Stimulated activated CD4-positive, alpha-beta T cell treated with anti-CD3 and anti-CD28 coated beads, Interleukin-15, amount 100 ng/mL, for 48 hours (primary cell): ENCODE measurements around the gene NAA10.
A peak's percentile ranks its signal among the peaks of the same experiment; 100 is the strongest.
"Not testable (repeated sequence)": the region's sequence is repeated elsewhere in the genome, so short reads cannot be mapped to it uniquely, and the experiment has no call there.

ENCODE experiments used
- DNase-seq, 2 donors: peaks; one replicate each; pipeline ENCODE4 v3.0.0-alpha.2; 2020; ENCODE audit warnings: low read depth in 2 of 2

The NAA10 gene

DNA sequence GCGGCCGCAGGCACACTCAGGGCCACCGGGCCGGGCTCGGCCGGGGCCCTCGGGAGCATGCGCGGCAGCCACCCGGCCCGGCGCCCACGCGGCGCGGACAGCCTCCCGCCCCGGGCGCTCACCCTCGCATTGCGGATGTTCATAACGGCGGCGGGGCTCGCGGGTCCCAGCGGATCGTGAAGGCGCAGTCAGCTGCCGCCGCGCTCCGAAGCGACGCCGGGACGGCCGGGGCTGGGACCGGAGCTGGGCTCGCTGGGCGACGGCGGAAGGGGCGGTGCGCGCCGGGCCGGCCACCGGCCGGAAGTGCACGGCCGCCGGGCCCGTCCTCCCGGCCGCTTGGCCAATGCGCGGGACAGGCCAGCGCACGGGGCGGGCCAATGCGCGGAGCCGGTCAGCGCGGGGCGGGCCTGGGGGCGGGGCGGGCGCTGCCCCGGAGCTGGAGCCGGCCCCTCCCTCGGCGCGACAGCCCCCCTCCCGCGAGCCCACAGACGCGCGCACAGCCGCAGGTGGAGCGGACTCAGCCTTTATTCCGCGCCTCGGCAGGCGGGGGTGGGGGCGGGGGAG is at the start of gene NAA10:
Gene NAA10, minus strand, starts transcription at position 276 of the 564 bp plus-strand sequence. Its CDS starts 133 bp downstream, at position 143.
- no peak for DNase-seq

DNA sequence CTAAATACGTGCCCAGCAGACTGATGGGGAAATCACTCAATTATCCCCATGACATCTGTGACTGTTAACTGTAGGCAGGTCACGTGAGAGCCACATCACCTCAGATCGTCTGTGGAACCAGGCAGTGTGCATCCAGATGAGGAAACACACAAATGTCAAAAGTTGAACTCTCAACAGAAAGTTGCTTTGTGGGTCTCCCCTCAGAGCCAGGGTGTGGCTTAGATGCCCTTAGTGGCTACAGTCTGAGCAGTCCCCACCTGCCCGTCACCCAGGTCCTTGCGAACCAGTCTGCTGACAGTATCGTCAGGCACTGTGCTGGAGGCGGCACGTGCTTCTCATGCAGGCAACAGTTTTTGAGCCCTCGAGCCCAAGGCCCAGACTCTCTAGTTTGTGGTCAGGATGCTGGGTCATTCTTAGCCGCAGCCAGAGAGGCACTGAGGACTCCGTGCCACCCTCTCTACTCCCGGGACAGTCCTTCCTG is 48.5 kb upstream of the NAA10 start:
- DNase-seq, result no peak

DNA sequence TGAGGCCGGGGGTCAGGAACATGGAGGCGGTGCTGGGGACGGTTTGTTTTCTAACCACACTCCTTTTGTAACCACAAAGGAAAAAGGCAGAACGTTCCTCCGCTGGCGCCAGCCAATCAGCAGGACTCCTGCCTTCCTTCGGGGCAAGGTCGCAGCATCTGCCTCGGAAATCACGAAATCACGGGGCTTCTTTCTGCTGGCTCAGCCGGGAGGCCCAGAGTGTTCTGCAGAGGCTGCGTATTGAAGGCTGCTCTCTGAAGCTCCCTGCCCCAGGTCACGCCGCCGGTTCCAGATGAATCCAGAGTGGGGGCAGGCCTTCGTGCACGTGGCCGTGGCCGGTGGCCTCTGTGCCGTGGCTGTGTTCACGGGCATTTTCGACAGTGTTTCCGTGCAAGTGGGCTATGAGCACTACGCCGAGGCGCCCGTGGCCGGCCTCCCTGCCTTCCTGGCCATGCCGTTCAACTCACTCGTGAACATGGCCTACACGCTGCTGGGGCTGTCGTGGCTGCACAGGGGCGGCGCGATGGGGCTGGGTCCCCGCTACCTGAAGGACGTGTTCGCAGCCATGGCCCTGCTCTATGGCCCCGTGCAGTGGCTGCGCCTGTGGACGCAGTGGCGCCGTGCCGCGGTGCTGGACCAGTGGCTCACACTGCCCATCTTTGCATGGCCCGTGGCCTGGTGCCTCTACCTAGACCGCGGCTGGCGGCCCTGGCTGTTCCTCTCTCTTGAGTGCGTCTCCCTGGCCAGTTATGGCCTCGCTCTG is 47.1 kb upstream of the NAA10 start:
- DNase-seq, result peak in 1 of 2 donors; percentile 64

DNA sequence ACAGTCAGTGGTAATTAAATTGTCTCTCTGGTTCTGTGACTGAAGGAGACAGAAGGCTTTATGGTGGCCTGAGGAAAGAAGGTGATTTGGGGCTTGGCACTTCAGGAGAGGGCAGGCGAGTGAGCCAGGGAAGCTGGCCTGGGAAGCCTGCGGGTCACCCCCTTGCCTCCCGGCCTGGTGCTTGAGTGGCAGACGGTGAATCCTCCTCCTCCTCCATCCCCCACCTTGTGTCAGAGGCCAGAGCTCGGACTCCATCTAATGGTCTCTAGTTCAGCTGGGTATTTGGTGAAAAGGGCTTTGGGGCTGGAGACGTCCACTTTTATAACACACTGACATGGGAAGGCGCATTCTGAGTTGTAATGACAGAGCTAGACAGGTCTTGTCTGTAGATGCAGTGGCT is 46.4 kb upstream of the NAA10 start:
- DNase-seq, result no peak

DNA sequence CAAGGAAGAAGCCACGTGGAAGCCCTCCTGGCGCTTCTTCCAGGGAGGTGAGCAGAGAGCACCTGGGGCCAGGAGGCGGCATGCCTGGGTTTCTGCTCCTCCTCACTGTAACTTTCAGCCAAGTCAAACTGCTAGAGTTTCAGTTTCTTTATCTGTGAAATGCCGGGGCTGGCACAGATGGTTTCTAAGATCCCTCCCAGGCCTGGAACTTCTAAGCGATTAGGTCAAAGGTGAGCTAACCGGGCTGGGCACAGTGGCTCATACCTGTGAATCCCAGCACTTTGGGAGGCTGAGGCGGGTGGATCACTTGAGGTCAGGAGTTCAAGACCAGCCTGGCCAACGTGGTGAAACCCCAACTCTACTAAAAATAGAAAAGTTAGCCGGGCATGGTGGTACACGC is 45.6 kb upstream of the NAA10 start:
- not testable (repeated sequence) for DNase-seq

DNA sequence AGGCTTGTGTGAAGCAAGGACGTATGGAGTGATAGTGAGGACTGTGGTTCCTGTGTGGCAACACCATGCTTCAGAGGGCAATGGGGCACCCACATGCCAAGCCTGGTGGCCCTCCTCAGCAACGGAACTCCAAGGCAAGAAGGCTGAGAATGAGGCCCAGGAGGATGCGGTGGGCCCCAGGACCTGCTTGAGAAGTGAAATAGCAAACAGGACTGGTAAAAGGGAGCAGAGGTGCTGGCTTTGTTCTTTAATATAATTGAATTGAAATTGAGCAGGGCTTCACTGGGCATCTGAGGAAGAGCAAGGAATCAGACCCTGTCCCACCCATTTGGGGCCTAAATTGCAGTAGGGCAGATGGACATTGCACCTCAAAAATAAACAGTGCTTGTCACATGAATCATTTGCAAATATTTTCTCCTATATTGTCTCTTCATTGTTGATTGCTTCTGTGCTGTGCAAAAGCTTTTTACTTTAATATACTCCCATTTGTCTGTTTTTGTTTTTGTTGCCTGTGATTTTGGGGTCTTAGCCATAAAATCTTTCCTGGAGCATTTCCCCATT is 40.0 kb upstream of the NAA10 start:
- DNase-seq, result no peak

DNA sequence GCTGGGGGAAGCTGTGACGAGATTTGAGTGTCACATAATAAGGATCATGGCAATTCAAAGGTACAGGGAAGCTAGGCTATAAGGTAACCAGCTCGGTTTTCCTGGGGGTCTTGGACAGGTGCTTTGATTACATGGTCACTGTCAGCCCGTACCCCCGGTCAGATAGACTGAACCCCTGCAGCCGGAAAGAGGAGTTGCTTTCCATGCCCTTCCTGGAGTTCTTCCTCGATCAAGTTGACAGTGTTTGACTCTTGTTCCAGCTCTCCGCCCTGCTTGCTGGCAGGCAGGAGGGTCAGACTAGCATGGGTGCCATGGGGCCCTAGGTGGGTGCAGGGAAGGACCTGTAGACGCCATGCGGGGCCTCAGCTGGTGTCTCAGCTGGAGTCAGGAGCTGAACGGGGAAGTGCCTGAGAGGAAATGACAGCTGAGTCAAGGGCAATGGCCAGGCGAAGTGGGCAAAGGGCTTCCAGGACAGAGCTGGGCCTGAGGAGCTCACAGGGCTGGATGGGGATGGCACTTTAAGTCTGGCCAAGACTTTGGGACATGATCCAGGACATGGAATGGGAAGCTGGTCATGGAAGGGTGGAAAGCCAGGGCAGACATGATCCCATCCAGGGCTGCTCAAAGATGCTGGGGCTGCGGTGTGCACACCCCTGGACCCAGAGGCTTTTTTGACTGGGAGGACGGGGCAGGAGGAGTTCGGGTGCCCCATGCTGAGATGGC is 39.3 kb upstream of the NAA10 start:
- no peak for DNase-seq

DNA sequence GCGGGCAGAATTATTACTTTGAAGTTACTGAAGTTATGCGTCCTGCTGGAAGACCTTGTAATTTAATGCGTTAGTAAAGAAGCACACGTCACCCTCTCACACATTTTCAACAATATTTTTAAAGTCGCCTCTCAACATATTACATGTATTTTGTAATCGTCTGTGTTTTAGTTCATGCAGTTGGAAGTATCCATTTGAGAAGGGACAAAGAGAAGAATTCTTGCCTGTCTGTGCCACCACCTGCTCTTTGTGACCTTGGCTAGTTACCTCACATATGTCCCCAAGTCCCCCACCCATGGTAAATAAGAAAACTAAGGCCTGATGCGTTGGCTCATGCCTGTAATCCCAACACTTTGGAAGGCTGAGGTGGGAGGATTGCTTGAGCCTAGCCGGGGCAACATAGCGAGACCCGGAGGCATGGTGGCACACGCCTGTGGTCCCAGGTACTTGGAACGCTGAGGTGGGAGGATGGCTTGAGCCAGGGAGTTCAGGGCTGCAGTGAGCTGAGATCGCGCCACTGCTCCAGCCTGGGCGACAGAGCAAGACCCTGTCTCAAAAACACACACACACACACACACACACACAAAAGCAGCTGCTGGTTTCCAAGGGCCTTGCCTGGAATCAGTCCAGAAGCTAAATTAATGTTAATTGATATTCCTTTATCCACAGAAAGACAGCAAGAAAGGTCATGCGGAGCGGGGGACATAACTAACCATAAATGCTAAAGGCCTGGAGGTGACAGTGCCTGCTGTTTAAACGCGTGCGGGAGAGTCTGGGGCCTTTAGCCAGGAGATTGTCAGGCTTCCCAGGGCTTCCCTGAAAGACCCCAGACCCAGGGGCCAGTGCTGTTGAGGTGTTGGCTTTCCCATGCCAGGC is 38.5 kb upstream of the NAA10 start:
- no peak for DNase-seq

DNA sequence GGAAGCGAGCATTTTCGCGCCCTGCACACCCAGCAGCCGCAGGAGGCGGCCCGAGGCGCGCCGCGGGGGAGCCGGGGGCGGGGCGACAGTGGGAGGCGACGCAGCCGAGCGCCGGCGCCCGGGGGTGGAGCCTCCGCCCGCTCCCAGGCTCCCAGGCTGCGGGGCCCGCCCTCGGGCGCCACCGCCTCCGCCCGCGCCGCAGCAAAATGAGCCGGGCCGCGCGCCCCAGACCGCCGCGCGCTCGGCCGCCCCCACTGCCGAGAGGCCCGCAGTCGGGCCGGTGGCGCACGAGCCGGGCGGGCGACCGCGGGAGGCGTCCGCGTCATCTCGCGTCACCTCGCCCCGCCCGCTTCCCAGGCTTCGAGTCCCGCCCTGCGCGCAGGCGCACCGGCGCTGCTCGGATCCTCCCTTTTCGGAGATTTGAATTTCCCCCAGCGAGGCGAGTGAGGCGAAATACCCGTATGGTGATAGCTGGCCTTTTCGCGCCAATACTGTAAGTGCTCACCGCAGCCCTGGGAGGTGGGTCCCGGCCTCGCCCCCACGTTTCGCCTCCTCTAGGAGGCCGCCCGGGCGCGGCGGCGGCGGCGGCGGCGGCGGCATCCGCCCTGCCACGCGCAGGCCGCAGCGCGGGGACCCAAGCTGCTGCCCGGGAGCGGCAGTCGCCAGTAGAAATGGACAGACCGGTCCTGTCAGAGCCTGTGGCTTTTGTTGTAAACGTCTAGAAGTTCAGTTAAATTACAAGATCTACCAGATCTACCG is 37.7 kb upstream of the NAA10 start, which contains the start of gene TMEM187:
Gene TMEM187, plus strand, starts transcription at position 387 of the 759 bp plus-strand sequence. CDS start 9,309 bp downstream, outside the sequence.
- peak; percentile 78 to 86 for DNase-seq

DNA sequence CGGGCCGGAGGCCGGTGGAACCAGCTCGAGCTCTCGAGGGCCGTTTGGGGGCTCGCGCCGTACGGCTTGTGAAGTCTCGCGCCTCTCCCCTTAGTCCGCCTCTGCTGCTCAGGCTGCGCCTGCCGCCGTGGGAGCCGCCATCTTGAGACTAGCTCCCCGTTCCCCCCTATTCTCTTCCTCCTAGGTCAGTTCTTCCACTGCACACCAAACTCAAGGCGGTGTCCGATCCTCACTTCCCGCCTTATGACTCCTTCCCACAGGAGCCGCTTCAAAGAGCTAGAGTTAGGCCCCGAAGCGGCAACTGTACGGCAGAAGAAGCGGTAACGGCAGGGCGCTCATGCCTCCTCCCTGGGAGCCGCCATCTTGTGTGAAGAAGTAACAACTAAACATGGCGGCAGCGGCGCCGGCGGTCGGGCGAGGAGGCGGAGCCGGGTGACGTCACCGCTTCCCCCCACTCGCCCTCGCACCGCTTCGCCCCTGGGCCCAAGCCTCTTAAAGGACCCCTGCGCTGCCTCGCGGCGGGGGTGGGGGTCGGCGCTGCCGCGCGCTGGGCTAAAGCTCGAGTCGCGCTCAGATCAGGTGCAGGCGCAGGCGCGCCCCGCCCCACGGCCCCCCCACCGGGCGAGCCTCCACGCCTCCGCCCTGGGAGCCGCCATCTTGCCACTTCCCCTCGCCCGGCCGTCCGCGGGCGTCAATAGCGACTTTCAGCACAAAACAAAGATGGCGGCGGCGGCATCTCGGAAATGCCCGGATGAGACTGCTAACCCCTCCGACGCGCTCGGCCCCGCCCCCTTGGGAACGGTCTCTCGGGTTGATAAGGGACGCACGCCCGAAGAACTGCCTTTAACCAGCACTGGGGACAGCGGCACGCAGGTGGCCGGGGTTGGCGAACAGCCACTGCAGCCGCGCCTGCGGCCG is 36.9 kb upstream of the NAA10 start, which contains the start of gene HCFC1:
Gene HCFC1, minus strand, starts transcription at position 369 of the 918 bp plus-strand sequence. CDS start 978 bp downstream, outside the sequence.
- DNase-seq, result peak; percentile 84 to 93

DNA sequence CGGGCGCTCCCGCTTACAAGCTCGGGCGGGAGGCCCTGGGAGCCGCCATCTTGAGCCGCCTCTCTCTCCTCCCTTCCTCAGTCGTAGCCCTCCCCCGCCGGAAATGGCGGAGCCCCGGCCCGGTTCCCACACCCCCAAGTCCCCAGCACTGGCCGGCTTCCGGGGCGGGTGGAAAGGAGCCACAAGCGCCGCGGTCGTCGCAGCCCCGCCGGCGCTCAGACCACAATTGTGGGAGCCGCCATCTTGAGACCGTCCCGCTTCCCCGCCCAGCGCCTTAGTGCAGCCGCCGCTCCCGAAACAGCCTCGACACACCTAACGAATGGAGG is 36.2 kb upstream of the NAA10 start:
- peak; percentile 78 to 93 for DNase-seq

DNA sequence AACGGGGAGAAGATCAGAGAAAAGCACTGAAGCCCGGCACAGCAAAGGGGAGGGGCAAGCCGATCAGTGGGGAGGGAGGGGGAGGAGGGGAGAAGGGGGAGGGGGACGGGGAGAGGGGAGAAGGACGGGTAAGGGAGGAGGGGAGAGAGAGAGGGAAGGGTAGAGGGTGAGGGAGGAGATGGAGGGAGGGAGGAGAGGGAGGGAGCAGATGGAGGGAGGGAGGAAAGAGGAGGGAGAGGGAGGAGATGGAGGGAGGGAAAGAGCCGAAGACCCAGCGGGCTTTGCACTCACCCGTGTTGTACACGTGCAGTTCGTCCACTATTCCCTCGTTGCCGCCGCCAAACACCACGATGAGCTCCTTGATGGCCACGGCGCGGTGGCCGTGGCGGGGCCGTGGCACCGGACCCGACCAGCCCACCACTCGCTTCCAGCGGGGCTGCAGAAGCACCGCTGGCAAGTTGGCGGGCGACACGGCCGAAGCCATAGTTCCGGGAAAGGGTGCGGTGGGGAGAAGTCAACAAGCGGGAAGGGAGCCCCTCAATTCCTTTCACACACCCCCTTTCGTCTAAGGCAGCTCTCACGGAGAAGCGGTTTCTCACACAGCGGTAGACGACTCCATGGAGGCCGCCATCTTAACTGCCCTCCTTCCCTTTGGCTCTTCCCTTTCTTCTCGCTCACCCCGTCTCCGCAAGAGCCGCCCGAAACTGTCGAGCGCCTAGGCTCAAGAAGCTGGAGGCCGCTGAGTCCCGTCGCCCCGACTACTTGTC is 35.7 kb upstream of the NAA10 start:
- DNase-seq, result no peak

DNA sequence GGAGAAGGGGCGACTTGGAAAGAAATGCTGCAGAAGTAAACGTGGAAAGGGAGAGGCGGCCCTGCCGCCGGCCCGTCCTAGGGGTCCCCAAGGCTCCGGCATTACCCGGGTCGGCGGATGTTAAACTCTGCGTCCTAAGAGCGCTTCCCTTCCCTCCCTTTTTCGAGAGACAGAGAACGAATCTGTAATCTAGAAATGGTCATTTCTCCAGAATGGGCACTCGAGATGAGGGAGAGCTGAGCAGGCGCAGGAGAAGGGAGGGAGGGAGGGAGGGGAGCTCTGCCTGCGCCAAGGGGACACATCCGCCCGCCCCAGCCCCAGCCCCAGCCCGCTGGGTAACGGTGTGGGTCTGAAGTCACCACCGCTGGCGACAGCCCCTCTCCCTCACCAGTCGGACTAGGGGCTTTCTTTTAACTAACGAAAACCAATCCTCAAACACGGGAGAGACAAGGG is 35.1 kb upstream of the NAA10 start:
- no peak for DNase-seq

DNA sequence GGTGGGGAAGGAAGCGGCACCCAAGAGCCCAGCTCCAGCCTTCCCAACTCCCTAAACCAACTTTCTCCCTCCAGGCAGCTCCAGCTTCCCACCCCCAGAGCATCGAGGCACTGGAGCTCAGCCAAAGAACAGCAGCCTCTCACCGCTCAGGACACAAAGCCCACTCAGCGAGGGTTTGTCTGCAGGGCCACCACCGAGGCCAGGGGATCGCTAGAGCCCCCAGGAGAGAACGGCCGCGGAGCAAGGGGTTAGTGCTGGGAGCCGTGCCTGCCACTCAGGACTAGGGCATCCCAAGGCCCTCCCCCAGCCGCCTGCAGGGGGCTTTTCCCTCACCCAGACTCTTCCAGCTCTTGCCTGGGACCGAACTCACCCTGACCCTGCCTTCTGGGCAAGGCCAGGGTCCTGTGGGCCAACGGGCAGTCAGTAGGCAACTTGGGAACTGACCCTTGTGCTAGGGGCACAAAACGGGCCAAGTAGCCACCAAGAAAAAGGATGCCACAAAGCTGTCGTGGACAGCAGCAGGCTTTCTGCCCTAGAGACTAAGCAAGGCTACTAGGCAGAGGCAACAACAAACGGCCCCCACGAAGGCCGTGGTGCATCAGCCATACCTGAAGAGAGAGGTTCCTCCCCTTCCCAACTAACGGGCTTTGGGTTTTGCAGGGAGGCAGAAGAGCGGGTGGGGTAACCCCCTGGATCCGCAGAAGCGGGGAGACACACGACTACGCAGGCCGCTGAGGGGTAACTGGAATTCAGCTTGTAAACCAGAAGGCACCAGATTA is 34.5 kb upstream of the NAA10 start:
- DNase-seq, result no peak

DNA sequence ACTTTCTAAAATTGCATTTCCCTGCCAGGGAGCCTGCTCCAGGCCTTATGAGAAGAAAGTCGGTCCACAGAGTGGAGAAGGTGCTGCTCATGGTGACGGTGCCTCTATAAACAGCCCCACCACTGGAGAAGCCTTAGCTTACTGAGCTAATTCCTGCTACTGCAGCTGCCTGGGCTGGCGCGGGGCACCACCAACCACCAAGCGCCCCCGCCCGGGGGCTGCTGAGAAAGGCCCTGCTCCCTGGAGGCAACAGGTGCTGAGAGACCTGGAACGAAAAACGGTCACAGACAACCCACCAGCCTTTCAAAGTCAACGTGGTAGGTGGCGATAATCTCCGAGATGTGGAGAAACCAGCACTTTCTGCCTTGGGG is 33.9 kb upstream of the NAA10 start:
- DNase-seq, result no peak

DNA sequence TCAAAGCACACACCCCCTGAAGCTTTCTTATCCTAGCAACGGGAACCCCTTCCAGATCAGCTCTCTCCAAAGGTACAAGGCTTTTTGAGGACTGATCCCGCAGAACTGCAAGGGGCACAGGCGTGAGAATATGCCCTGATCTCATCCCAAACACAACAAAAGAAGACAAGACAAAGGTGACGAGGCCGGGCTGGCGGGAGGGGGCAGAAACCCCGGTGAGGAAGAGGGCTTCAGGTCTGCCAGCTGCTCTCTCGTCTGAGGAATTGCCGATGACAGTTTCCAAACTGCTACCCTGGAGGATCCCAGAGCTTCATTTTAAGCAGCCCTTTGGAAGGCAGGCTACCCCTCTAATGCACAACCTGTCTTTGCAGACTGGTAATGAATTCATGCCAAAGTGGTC is 33.4 kb upstream of the NAA10 start:
- no peak for DNase-seq

DNA sequence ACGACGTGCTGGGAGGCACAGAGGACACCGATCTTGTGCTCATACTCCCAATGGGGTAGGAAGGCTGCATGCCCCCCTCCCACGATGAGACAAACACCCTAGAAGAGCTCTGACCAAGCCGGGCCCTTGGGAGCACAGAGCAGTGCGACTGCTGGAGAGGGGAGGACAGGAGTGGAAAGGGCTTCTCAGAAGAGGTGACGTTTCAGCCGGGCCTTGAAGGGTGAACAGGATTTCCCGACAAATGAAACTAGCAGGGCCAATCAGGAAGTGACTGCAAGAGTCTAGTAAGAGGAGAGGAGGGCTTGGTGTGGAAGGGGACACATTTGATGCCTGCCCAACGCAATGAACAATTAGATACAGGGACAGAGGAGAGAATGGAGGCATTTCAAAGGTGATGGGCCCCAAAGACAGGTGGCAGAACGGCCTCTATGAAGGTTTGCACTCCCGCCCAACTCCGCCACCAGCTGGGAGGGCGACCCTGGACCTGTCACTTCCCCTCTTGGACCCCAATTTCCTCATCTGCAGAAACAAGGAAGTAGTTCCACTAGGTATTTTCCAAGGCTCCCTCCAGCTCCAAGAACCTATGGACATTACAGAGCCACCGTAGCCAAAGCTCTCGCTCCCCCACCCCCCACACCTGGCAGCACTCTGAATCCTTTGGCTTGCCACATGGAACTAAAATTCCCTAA is 32.8 kb upstream of the NAA10 start:
- no peak for DNase-seq
